Measurements from ENCODE around the gene GALNT9. TPM values are rescaled to one million over a fixed set of nuclear protein-coding genes. Genes with fewer than 3 reads are reported as not detected.

The GALNT9 gene
- total RNA-seq, 2 donors from 2014 or later, result 4.0 to 10.8 TPM

DNA sequence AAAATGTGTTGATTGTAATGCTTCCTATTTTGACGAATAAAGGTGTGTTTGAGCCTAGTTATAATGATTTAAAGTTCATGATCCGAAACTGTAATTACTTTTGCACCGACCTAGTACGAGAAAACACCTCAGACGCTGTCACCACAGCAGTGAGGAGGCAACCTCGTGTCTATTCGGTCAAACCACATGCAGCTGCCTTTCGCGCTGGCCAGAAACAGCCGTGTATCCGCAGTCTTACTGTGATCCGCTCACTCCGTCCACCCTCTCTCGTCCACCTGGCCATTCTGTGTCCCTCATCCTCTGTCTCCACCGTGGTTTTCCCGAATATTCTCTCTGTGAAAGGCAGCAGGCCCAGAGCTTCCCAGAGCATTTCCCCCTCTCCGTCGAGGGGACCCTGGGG lies 118.1 kb downstream of the GALNT9 start:
- H3K4me1 ChIP-seq, result no peaks in the 10 kb centered on the region
- H3K36me3 ChIP-seq, result no peaks in the 10 kb centered on the region
- TF ChIP-seq, protein P1, sequence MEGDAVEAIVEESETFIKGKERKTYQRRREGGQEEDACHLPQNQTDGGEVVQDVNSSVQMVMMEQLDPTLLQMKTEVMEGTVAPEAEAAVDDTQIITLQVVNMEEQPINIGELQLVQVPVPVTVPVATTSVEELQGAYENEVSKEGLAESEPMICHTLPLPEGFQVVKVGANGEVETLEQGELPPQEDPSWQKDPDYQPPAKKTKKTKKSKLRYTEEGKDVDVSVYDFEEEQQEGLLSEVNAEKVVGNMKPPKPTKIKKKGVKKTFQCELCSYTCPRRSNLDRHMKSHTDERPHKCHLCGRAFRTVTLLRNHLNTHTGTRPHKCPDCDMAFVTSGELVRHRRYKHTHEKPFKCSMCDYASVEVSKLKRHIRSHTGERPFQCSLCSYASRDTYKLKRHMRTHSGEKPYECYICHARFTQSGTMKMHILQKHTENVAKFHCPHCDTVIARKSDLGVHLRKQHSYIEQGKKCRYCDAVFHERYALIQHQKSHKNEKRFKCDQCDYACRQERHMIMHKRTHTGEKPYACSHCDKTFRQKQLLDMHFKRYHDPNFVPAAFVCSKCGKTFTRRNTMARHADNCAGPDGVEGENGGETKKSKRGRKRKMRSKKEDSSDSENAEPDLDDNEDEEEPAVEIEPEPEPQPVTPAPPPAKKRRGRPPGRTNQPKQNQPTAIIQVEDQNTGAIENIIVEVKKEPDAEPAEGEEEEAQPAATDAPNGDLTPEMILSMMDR (IDR thresholded peaks at IDR 0.05), result no peak
- peaks cover 0 to 12% of the 10 kb centered on the region in 2 donors for H3K9me3 ChIP-seq
- no peaks in the 10 kb centered on the region for H3K27me3 ChIP-seq
- H3K27ac ChIP-seq, result no peak overlapping the region
- H3K4me3 ChIP-seq, result no peak overlapping the region
- DNase-seq (ENCODE audit: low spot score), result no peak

DNA sequence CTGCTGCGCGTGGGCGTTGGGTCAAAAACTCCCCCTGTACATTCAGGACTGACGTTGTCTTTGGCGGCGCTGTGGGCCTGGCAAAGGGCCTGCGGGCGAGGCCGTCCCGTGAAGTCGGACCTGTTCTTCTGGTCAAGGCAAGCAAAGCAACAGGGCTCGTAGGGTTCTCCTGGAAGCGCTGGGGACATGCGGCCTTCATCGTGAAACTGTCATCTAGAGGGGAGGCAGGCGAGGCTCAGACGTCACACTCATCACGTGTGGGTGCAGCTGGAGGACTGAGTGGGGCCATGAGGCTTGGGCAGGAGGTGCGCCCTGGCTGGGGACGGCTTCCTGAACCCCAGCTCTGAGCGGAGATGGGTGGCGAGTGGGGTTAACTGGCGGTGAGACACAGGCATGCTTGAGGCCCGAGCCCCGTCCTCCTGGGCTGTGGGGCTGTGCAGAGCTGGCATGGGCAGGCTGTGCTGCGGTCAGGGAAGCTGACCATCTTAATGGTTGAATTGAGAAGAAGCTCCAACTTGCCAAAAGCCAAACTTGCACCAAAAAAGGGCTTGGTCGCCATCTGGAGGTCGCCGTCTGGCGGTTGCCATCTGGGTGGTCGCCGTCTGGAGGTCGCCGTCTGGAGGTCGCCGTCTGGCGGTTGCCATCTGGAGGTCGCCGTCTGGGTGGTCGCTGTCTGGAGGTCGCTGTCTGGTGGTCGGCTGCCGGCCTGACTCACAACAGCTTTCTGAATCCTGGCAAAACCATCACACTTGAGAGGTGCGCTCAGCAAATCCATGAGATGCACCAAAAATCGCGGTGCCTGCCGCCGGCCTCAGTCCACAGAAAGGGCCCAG lies 119.0 kb downstream of the GALNT9 start:
- H3K9me3 ChIP-seq, result peaks cover 0 to 12% of the 10 kb centered on the region in 2 donors
- no peak for DNase-seq (ENCODE audit: low spot score)
- TF ChIP-seq, protein P1 (IDR thresholded peaks at IDR 0.05), result no peak
- no peak overlapping the region for H3K4me3 ChIP-seq
- H3K36me3 ChIP-seq, result no peaks in the 10 kb centered on the region
- H3K27me3 ChIP-seq, result no peaks in the 10 kb centered on the region
- no peak overlapping the region for H3K27ac ChIP-seq
- peaks cover 0 to 4% of the 10 kb centered on the region in 2 donors for H3K4me1 ChIP-seq

DNA sequence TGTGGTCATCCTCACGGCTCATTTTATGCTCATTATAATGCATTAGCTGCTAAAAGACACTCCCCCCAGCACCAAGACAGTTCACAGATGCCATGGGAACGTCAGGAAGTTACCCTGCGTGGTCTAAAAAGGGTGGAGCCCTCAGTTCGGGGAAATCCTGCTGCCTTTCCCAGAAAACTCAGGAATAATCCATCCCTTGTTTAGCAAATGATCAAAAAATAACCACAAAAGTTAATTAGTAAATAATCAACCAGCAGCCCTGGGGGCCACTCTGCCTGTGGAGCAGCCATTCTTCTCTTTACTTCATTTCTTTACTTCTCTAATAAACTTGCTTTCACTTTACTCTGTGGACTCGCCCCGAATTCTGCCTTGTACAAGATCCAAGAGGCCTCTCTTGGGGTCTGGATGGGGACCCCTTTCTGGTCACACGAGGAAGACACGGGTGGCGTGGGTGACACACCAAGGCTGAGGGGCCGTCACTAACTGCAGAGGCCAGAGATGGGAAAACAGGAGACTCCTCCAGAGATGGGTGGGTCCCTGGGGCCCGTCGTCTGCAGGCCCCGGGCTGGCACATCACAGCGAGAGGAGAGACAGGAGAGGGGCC lies 119.7 kb downstream of the GALNT9 start:
- TF ChIP-seq, protein P1 (IDR thresholded peaks at IDR 0.05), result no peak
- H3K36me3 ChIP-seq, result no peaks in the 10 kb centered on the region
- DNase-seq (ENCODE audit: low spot score), result no peak

DNA sequence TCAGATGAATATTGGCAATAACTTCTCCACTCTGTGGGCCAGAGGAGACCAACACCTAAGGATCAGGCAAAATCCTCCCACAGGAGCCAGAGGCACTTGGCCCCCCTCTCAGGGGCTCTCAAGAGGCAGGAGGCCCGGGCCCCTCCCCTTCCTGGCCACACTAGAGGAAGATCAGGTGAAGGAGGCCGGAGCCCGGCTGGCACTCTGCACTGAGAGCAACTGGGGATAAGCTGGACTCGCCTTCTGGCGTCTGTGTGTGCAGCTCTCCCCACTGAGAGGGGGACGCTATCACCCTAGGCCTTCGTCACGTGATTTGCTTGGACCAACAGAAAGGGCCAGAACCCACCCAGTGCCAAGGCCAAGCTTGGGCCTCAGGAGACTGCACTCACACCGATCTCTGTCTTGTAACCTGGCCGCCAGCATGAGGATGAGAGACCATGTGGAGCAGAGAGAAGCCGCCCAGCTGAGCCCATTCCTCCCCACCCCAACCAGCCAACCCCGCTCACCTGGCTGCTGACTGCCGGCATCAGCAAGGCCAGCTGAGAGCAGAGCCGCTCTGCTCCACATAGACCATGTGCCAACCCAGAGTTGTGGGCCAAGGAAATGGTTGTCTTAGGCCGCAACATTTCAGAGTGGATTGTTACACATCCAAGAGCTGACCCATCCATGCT lies 121.1 kb downstream of the GALNT9 start:
- Histone ChIP-seq H3K9me3 (peaks cover 0 to 12% of the 10 kb centered on the region in 2 donors), H3K27me3 (no peaks in the 10 kb centered on the region), H3K4me3 (no peak overlapping the region), H3K4me1 (peaks cover 0 to 12% of the 10 kb centered on the region in 2 donors), H3K36me3 (no peaks in the 10 kb centered on the region), H3K27ac (no peak overlapping the region)
- no peak for DNase-seq (ENCODE audit: low spot score)
- TF ChIP-seq, protein P1 (IDR thresholded peaks at IDR 0.05), result no peak

More for the DNA sequence above, 119.7 kb downstream of the GALNT9 start:
- Histone ChIP-seq H3K4me1 (peaks cover 0 to 11% of the 10 kb centered on the region in 2 donors), H3K9me3 (peaks cover 0 to 12% of the 10 kb centered on the region in 2 donors), H3K27me3 (no peaks in the 10 kb centered on the region), H3K27ac (no peak overlapping the region), H3K4me3 (no peak overlapping the region)

DNA sequence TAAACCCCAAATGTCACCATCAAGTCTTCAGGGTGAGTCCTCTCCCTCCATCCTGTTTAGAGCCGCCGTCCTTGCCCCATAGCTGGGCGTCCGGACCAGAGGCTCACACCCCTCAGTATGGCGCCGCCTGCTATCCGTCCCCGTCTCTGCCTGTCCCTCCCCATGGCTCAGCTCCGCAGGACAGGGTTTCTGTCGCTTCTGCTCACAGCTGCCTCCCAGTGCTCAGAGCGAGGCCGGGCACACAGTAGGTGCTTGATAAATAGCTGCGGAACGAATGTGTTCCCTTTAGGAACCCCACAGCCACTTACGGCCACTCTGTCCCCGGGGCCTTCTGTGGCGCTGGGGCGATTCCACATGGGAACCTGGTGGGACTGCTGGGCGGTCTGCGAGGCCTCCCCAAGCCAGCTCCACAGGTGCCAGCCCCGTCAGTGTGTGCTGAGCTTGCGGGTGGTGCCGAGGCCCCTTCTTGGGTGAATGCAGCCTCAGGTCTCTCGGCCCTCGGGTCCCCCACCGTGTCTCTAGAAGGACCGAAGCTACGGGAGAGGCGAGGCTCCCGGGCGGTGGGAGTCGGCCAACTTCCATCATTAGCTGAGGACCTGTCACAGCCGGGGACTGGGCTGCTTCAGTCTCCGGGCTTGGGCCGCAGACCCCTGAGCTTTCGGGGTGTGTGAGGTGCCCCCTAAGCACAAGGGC lies 122.2 kb downstream of the GALNT9 start:
- Histone ChIP-seq H3K9me3 (peaks cover 0 to 12% of the 10 kb centered on the region in 2 donors), H3K4me1 (peaks cover 0 to 12% of the 10 kb centered on the region in 2 donors), H3K27me3 (no peaks in the 10 kb centered on the region), H3K36me3 (no peaks in the 10 kb centered on the region), H3K27ac (no peak overlapping the region), H3K4me3 (no peak overlapping the region)
- no peak for DNase-seq (ENCODE audit: low spot score)
- TF ChIP-seq, protein P1 (IDR thresholded peaks at IDR 0.05), result no peak
